GM18526 (cell line): ENCODE measurements around the gene OSM.

ENCODE experiments used
- POLR2A ChIP-seq: IDR thresholded peaks from 3 replicates; pipeline ENCODE4 v1.6.1; 2011; ENCODE audit not compliant: insufficient read length; ENCODE audit errors: extremely low read depth

OSM gene

GRCh38 chr22:30304495-30305244 lies 38.0 kb upstream of the OSM start:
- no peak for TF ChIP-seq POLR2A

GRCh38 chr22:30302810-30303138 lies 36.1 kb upstream of the OSM start:
- TF ChIP-seq POLR2A = no peak

- TF ChIP-seq POLR2A = no peak
Observed at GRCh38 chr22:30301995-30302809, 35.6 kb upstream of the OSM start.

- TF ChIP-seq POLR2A = no peak
Observed at GRCh38 chr22:30299322-30299721, 32.7 kb upstream of the OSM start.

- TF ChIP-seq POLR2A = no peak
Observed at GRCh38 chr22:30297991-30298701, 31.5 kb upstream of the OSM start.

GRCh38 chr22:30297276-30297990 lies 30.8 kb upstream of the OSM start:
- TF ChIP-seq POLR2A = no peak

- TF ChIP-seq POLR2A = no peak
Observed at GRCh38 chr22:30296833-30297232, 30.2 kb upstream of the OSM start.

GRCh38 chr22:30296324-30296723 lies 29.7 kb upstream of the OSM start:
- no peak for TF ChIP-seq POLR2A

- no peak for TF ChIP-seq POLR2A
Observed at GRCh38 chr22:30295576-30295975, 28.9 kb upstream of the OSM start.

- no peak for TF ChIP-seq POLR2A
Observed at GRCh38 chr22:30294830-30295229, 28.2 kb upstream of the OSM start.

- TF ChIP-seq POLR2A = no peak
Observed at GRCh38 chr22:30294066-30294465, 27.4 kb upstream of the OSM start.

- no peak for TF ChIP-seq POLR2A
Observed at GRCh38 chr22:30293026-30293425, 26.4 kb upstream of the OSM start.

GRCh38 chr22:30292069-30292970 lies 25.7 kb upstream of the OSM start:
- TF ChIP-seq POLR2A = no peak
